GOT3 (cell line): ENCODE data around the gene KRT86.
"Not testable (repeated sequence)": the region's sequence is repeated elsewhere in the genome, so short reads cannot be mapped to it uniquely, and the experiment has no call there.

ENCODE experiments used
- DNase-seq: peaks from one replicate; lab custom pipeline; 2025; ENCODE audit warnings: mixed read lengths; lab: John Stamatoyannopoulos, UW

The KRT86 gene

DNA sequence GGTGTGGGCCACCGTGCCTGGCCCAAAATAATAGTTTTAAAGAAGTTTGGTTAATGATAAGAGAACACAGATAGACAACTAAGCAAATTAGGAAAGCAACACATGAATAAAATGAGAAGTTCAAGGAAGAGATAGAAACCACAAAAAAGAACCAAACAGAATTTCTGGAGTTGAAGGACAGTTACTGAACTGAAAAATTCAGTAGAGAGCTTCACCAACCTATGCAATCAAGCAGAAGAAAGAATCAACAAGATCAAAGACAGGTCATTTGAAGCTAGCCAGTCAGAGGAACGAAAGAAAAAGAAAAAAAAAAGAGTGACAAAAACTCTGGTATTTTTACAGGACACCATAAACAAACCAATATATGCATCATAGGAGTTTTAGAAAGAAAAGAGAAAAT lies 62.2 kb downstream of the KRT86 start:
- DNase-seq: no peak

DNA sequence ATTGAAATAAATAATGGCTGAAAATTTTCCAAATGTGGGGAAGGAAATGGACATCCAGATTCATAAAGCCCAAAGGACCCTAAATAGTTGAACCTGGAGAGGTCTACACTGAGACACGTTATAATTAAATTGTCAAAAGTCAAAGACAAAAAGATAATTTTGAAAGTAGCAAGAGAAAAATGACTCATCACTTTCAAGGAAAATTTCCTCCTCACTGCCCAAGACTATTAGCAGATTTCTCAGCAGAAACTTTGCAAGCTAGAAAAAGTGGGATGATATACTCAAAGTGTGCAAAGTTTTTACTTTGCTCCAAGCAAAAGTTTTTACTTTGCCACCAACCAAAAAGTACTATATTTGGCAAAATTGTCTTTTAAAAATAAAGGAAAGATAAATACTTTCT lies 62.6 kb downstream of the KRT86 start:
- DNase-seq: no peak

DNA sequence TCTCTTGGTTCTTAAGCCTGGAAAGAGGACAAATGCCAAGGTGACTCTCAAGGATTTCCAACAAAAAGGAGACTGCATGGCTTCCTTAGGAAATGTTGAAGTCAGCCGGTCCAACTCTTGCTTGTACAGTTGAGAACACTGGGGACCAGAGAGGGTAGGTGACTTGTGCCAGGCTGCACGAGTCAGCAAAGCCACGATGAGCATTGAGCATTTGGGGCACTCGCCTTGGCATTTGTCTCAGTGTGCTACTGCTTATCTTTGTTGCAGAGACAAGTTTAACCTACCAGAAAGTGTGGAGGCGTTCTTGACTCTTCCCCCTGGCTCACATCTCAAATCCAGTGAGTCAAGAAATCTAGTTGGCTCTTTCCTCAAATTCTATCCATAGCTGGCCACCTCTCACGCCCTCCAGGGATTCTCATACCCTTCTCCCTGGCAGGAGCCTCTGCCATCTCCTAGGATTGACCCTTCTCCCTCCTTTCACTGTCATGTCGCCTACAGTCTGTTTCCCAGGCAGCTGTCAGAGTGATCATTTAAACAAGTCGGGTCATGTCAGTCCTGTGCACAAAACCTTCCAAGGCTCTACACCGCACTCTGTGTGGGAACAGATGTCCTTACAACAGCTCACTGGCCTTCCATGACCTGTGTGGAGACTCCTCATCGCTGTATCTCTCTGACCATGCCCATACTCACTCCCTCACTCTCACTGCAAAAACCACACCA lies 64.0 kb downstream of the KRT86 start:
- no peak for DNase-seq

DNA sequence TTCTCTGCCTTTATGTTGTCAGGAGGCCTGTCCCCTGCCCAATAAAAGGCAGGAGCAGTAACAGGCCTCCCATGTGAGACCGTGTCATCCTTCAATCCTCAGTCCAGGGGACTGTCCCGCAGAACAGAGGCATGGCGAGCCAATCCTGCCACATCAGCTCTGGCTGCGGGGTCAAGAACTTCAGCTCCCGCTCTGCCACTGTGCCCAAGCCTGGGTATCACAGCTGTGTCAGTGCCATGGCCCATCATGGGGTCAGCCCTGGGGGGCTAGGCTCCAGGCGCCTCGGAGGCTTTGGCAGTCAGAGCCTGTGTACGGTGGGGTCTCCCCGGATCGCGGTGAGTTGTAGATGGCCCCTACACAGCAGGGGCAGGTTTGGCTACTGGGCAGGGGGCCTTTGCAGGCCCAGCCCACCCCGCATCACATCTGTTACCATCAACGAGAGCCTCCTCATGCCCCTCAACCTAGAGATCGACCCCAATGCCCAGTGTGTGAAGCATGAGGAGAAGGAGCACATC lies 66.7 kb downstream of the KRT86 start:
- DNase-seq: no peak

DNA sequence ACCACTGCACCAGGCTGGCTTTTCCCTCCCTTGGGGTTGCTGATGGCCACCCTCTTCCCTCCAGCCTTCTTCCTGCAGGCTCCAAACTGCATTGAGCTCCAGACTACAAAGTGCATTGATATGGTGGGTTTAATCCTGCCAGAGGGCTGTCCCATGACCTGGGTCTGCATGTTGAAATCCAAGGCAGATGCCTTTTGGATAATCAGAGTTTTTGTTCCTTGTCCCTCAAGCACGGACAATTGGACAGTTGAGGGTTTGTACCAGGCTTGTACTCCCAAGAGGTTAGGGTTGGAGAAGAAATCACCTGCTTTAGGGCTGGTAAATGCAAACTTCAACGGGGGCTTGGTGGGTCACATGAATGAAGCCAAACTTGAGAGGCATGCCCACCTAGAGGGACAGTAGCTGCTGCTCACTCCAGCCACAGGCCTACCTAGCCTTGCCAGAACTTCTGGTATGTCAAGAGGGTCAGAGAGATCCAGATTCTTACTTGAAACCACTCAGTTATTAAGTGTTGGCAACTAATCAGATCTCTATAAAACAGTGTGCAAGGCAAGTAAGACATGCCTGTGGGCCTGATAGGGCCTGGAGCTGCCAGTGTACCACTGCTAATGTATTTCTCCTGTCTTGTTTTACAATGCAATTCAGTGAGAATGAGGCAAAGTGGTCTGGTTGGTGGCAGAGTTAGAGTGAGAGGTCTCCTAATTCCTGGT lies 68.5 kb downstream of the KRT86 start:
- no peak for DNase-seq

DNA sequence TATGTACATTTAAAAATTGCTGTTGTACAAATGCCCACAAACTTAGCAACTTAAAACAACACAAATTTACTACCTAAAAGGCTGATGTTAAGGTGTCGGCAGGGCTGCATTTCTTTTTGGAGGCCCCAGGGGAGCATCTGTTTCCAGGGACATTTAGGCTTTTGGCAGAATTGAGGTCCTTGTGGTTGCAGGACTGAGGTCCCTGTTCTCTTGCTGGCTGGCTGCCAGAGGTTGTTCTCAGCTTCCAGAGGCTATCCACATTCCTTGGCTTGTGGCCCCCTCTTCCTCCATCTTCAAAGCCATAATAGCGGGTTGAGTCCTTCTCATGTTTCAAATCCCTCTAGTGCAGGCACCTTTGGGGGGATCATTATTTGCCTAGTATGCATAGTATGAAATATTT lies 69.1 kb downstream of the KRT86 start:
- DNase-seq: no peak

DNA sequence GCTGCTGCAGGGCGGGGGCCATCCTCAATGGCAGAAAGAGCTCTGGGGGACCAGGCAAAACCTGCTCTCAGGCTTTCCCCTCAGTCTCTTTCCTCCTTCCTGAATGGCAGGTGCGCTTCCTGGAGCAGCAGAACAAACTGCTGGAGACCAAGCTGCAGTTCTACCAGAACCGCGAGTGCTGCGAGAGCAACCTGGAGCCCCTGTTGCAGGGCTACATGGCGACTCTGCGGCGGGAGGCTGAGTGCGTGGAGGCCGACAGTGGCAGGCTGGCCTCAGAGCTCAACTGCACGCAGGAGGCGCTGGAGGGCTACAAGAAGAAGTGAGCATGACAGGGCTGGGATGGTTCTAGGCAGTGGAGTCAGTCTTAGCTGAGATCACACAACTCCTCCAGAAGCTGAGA lies 69.7 kb downstream of the KRT86 start:
- DNase-seq: no peak

DNA sequence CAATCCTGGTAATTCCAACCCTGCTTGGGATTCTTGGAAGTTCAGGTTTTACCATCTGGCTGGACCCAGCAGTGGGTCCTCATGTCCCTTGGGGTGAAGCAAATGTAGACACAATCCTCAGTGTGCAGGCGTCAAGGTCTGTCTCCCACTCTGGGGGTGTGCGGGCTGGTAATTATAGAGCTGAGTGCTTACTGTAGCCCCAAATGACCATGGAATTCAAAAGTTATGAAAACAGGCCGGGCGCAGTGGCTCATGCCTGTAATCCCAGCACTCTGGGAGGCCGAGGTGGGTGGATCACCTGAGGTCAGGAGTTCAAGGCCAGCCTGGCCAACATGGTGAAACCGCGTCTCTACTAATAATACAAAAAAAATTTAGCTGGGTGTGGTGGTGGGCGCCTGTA lies 70.6 kb downstream of the KRT86 start:
- not testable (repeated sequence) for DNase-seq

DNA sequence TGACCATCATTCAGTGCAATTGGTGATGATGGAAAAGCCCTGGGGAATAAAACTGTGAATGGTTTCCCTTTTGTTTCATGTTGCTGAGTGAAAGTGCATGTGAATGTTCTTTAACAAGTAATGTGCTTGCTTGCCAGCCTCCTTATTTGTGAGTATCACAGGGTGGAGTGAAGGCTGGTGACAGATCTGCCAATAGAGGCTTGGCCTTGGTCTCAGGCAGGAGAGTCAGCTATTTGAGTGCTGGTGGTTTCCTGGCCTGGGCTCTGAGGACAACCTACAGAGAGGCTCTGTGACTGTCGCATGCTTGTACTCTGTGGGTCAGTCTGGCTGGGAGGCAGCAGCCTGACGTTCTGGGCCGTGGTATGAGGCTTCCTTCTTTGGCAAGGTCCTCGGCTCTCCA lies 72.1 kb downstream of the KRT86 start:
- no peak for DNase-seq

DNA sequence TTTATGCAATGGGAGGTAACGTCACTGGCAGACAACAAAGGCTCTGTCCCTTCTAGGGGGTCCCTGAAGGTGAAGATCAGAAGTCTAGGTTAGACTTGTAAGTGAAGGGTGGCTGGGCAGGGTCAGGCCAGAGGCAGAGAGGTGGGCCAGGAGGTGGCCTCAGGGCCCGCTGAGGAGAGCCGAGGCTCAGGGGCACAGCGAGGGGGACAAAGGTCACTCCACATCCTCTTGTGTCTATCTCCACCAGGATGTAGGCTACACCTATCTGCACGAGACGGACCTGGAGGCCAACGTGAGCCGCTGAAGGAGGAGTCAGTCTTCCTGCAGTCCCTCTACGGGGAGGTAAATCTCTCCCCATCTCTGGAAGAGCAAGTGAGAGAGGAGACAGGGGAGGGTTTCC lies 72.6 kb downstream of the KRT86 start:
- DNase-seq: no peak

DNA sequence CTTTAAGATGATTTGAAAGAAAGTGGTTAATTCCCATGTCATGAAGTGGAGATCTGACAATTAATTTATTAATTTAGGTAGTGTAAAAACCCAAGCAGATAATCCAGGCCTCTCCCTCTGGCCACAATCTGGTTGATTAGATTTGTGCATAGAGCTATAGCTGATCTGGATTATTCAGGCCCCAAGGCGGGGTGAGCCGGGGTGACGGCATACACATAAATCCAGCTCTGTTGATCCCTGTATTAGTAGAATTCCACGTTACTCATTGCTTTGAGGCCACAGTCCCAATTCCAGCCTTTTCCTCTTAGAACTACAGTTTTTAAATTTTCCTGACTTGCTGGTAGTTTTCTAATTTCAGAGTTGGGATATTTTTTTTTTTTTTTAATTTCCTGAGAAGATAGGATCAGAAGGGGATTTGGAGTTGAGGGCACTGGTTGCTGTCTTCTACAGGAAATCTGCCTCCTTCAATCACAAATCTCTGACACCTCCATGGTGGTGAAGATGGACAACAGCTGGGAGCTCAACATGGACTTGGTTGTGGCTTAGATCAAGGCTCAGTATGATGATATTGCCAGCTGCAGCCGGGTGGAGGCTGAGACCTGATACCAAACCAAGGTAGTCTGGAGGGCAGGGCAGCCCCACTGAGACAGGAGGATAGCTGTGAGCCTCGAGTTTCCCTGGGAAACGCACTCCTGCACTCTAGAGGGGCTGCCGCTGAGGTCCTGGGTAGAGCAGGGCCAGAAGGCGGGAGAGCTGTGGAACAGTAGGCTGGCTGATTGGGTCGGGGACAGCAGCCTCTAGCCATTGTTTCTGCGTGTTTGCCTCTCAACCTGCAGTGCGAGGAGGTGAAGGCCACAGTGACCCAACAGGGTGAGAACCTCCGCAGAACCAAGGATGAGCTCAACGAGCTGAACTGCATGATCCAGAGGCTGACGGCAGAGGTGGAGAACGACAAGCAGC lies 73.4 kb downstream of the KRT86 start:
- no peak for DNase-seq

DNA sequence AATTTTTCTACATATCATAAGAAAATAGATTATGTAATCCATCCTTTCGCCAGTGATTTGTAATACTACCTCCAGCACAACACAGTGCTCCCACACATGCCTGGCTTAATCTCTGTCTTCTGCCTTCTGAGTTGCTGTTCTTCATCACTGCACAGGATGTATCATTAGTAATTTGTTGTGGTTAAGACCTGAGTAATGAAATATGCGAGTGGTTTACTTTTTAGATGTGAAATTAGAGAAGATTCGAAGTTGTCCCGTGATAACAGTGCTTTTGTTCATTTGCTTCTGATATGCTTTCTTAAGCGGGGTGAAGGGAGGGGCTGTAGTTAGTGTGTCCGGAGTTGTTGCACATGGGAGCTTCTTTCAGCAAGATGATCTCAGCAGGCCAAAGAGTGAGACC lies 74.8 kb downstream of the KRT86 start:
- no peak for DNase-seq

DNA sequence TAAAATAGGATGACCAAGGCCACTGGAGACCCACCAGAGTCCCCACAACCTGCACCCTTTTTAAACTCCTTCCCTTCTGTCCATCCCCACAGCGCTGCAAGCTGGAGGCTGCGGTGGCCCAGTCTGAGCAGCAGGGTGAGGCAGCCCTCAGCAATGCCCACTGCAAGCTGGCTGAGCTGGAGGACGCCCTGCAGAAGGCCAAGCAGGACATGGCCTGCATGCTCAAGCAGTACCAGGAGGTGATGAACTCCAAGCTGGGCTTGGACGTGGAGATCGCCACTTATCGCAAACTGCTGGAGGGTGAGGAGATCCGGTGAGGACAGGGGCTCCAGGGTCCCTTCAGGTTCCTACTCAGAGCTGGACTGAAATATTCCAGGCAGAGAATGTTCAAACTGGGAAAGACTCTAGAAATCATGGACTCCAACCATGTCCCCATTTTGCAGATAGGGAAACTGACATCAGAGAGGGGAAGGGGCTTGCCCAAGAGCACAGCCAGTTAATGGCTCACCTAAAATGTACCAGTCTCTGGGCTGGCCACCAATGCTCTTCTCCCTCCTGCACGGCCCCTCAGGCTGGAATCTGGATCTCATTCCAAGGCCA lies 75.7 kb downstream of the KRT86 start:
- DNase-seq: no peak

DNA sequence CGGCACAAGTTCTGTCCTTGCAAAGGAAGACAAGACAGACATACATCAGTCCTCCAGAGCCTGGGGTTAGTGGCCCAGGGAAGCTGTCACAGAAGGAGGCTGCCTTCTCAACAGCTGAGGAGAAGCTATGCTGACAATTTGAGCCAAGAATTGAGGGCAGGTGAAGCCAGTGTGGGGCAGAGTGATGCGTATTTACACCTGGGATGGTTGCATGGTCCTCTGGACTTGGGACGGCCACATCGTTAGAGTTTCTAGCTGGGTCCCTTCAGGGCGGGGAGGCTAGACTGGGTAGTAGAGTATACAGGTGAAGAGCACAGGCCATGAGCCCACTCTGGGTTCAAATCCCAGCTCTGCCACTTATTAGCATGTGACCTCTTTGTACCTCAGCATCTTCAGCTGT lies 76.3 kb downstream of the KRT86 start:
- DNase-seq: no peak

DNA sequence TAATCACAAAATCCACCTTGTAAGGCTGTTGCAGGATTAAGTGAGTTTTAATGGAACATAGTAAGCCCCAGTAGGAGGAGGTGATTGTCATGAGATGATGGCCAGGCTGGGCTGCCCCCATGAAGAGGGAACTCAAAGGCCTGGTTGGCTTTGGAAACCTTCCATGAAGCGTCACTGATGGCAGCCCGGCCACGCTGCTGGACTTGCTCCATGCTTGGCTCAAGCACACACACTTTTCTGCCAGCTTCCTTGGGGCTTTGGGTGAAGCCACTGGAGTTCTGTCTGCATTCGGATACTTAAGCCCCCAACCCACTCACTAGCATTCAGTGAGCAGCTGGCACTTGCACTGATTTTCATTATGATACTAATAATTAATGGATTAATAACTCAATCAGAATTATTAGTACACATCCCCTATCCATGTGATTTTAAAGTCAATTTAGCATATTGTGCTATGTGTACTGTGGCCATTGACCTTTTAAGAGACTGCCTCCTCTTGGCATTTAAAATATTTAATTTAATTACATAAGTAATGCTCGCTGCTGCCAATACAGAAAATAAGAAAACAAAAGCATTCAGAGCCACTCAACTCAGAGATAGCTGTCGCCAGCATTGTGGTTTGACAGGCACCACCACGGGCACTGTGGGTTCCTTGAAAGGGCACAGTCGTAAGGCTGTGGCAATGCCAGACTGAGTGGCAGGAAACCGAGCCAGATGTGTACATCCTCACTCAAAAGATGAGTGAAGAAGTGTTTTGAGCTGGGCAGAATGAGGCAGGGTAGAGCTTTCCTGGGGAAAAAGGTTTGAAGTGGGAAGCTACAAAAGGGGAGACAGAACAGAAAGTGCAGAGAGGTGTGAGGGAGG lies 77.0 kb downstream of the KRT86 start:
- DNase-seq: no peak

DNA sequence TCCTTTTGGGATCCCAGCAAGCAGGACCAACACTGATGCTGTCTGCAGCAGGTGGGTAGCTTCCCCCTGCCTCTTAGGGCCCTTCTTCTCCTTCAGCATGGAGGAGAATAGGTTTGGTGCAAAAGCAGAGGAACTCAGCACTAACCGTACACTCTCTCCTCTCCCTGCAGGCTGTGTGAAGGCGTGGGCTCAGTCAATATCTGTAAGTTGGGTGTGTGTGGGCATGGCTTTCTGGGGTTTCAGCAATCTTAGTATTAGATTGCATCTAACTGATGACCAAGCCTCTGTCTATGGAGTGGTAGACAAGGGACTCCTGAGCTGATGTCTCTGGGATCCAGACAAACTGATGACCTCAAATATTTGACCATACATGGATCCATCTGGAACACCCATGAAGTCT lies 78.5 kb downstream of the KRT86 start:
- no peak for DNase-seq

DNA sequence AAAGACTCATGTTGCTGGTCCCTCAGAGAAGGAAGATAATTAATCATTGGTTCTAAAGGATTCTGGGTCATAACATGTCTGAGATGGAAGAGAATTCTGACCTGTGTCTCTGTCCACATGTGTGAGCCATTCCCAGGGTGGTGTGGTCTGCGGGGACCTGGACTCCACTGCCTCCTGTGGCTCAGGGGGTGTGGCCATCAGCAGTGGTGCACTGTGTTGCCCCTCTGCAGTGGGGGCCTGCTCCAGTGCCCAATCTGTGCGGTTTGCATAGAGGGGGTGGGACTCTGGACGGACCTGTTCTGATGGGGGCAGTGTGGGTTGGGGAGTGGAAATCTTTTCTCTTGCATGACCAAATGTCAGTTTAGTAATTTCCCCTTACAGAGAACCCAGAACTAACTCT lies 79.3 kb downstream of the KRT86 start:
- no peak for DNase-seq

DNA sequence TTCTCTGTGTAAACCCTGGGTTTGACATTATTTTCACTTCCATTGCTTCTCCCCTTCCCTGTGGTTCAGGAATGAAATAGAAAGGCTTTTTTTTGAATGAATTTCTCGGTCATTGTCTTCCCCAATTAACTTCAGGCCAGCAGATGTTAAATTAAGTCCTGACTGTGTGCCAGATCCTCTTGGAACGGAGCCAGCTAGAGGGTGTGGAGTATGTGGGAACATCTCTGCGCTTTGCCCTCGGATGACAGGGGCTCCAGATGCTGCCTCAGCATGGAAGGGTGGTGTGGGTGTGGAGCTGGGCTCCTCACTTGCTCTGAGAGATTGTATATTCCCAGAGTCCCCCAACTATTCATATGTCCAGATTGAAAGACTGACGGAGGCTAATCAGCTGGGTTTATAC lies 79.8 kb downstream of the KRT86 start:
- DNase-seq: no peak

DNA sequence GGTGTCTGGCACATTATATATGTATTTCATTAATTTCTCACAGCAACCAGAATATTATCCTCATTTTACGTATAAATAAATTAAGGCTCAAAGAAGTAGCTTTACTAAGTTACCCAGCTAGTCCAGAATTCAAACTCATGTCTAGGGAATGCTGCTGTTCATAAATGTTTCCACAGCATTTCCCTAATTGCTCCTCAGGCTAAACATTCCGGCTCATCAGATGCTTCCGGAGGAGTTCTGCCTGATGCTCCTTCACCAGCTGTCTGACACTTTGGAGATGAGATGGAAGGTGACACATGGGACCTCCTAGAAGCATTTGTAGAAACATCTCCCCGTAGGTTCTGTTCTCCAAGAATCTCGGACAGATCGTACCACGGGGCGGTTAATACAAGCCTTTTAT lies 80.7 kb downstream of the KRT86 start:
- DNase-seq: no peak

DNA sequence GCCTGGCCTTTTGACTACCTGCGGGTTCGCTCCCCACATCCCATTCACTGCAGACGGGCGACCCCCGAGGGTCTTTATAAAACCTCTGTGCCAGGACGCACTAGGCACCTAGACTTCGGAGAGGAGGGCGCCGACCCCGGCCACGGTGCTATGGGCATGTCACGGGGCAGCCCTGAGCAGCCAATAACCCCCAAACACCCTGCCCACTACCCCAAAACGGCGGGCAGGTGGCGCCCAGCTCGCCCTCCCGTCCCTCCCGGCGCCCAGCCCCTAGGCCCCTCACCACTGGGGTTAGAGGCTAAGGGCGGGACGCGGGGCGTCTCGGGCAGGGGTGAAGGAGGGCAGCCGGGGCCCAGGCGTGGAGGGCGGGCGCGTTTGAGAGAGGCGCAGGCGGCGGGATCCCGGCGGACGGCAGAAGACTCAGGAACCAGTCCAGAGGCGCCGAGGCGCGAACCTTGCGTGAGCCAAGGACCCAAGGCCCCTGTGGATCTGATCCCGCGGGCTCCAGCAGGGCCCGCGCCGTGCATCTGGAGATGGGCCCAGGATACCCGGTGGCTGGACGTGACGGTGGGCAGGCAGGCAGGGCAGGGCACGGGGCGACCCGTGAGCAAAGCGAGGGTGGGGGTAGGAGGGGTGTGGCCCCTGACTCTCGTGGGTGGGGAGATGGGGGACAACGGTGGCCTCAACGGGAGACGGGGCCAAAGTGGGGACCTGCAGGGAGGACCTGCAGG lies 81.8 kb downstream of the KRT86 start:
- DNase-seq: no peak
